CD4-positive, alpha-beta T cell treated with Interleukin-2 at 100 ng/mL for 4 hours (primary cell): ENCODE results near the gene CATSPERZ.

ENCODE experiments used
- DNase-seq: peaks from one replicate; pipeline ENCODE4 v3.0.0-alpha.2; 2020; ENCODE audit warnings: low spot score

CATSPERZ gene

DNA sequence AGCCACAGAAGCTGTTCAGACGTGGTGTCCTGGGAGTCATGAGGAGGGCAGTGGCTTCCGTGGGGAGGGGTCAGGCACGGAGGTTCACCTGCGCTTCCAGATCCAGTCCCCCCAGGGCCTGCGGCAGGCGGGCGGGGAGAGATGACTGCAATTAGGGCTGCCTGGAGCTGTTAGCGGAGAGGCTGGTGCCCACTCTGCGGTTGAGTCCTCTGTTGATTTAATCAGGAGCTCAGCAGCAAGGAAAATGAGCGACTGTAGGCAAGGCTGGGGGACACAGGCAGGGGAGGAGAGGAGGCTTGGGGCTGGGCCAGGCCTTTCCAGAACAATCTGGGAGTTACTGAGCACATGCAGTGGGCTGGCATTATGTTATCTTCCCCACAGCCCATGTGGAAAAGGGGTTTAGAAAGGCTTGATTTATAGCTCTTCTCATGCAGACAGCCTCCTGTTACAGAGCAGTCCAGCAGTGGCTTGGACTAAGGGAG lies 35.7 kb upstream of the CATSPERZ start:
- no peak for DNase-seq

DNA sequence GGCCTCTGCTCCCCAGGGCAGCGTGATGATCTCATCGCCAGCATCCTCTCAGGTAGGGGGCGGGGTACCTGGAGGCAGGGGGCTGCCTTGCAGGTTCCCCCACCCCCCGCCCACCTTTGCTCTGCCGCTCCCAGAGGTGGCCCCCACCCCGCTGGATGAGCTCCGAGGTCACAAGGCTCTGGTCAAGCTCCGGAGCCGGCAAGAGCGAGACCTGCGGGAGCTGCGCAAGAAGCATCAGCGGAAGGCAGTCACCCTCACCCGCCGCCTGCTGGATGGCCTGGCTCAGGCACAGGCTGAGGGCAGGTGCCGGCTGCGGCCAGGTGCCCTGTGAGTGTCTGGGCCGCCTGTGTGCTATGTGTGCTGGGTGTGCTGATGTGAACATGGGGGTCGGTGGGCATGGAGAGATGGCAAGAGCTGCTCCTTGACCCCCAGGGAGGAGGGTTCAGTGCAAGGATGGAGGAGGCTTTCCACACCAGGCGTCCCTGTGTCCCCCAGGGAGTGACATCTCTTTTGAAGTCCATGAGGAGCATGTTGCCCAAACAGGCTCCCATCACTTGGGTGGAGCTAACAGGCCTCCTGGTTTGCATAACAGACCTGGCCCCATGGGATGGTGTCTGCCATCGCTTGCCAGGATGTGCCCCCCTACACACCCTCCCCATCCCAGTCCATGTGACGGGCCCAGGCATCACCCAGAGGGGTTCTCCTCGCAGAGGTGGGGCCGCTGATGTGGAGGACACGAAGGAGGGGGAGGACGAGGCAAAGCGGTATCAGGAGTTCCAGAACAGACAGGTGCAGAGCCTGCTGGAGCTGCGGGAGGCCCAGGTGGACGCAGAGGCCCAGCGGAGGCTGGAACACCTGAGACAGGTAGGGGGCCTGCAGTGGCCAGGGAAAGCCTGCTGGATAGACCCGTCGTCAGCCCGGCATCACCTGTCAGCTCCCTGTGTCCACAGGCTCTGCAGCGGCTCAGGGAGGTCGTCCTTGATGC lies 34.7 kb upstream of the CATSPERZ start:
- no peak for DNase-seq

DNA sequence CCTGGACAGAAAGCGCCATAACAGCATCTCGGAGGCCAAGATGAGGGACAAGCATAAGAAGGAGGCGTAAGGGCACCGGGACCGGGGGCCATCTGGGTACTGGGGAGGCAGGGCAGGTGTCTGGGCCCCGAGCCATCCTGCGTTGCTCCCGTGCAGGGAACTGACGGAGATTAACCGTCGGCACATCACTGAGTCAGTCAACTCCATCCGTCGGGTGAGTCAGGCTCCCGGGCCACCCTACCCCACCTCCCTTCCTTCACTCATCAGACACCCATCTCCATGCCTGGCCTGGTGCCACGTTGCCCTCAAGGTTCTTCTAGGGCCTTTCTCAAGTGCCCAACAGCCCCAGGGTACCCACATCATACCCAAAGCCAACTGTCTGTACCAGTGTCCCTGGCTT lies 33.8 kb upstream of the CATSPERZ start:
- no peak for DNase-seq

DNA sequence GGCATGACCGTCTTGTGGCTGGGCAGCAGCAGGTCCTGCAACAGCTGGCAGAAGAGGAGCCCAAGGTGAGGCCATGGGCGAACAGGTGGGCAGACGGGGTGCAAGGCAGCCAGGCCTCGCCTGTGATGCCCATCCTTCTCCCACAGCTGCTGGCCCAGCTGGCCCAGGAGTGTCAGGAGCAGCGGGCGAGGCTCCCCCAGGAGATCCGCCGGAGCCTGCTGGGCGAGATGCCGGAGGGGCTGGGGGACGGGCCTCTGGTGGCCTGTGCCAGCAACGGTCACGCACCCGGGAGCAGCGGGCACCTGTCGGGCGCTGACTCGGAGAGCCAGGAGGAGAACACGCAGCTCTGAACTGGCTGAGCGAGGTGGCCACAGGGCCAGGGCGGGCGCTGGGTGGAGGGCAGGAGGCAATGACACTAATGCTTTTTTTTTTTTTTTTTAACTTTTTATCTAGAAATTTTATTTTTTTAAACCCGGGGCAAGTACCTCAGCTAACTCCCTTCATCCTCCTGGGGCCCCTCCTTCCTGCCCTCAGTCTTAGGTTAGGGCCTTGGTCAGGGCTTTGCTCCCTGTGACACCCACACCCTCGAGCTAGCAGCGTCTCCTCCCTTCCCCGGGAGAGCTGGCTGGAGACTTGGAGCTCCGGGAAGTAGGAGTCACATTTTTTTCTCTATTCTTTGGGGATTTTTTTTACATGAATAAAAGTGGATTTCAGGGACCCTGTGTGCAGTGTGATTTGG lies 32.8 kb upstream of the CATSPERZ start:
- DNase-seq: no peak

DNA sequence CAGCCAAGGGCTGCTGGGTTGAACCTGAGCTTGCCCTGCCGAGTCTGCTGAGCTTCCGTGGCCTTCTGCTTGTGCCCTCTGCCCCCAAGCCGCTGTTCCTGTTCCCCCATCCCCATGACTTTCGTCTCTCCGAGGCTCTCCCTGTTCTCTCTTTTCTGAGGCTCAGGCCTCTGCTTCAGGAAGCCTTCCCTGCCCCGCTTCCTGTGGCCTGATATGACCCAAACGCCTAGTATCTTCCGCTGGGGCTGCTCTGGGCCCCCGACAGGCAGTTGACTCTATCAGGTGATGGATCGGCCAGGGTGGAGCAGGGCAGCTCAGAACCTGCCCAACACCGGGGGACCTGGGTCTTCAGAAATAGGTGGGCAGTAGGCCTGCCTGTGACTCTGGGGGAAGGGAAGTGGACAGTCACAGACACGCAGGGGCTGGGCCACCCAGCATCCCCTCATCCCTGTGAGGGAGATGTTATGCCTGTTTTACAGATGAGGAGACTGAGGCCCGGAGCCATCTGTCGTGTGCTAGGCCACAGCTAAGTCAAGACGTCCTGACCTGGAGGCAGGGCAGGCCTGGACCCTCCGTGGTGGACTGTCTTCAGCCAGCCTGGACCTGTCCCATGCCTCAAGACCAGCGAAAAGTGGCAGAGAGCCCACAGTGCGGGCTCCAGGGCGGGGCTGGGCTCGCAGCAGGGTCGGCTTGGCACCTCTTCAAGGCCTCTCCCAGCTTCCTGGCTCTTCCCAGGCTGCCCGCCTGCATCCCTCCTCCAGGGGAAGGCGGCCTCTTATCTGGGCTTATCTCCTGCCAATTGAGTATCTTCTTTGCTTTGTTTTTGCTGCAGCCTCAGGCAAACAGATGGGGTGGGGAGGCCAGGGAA lies 31.9 kb upstream of the CATSPERZ start:
- no peak for DNase-seq

DNA sequence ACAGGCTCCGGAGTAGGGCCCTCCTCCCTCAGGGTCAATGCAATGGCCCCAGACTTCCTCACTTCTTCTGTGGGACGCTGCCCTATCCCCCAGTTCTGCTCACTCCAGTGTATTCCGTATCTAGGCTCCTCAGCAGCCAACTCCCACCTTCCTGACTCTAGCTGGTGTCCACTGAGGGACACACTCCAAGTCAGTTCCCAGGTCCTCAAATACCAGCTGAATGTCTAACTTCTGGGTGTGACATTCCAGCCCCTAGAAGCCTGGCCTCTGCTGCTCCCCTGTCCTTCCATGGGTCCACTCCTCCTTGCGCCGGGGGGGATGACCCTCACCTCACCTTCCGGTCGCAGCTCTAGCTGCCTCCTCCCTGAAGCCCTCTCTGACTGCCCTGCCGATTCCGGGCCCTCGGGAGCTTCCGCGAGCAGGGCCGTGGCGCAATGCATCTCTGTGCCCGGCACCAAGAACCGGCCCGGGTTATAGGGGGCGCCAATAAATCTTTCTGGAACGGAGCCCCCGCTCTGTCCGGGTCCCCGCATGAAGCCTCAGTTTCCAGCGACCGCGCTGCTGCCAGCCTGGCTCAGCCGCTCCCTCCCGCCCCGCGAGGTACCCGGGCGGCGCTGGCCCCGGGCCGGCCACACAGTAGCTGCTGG lies 31.1 kb upstream of the CATSPERZ start:
- DNase-seq: peak; percentile 33

DNA sequence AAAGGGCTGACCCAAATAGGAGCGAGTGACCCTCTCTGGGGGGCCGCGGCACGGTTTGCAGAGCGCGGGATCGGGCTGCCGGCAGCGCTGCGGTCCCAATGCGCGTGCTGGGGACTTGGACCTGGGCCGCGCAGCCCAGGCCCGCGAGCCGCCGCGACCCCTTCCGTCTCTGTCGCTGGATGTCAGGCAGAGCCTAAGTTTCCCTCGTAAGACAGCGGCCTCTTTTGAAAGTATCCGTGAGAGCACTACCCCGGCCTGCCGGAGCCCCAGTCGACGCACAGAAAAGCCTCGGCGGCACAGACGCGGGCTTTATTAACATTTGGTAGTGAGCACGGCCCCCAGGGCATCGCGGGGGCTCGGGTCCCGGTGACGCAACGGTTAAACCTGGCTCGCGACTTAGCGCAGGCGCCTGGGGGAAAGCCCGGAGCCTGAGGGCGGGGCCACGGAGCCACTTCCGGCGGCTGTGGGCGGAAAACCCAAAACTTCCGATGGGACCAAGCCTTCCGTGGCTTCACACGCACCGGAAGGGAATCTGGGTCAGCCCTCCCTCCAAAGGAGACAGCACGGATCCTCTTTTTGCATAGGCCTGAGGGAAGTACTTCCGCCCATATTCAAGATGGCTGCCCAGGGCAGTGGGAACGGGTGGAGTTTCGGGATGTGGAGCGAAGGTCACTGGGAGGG lies 30.5 kb upstream of the CATSPERZ start:
- DNase-seq: peak; percentile 98

DNA sequence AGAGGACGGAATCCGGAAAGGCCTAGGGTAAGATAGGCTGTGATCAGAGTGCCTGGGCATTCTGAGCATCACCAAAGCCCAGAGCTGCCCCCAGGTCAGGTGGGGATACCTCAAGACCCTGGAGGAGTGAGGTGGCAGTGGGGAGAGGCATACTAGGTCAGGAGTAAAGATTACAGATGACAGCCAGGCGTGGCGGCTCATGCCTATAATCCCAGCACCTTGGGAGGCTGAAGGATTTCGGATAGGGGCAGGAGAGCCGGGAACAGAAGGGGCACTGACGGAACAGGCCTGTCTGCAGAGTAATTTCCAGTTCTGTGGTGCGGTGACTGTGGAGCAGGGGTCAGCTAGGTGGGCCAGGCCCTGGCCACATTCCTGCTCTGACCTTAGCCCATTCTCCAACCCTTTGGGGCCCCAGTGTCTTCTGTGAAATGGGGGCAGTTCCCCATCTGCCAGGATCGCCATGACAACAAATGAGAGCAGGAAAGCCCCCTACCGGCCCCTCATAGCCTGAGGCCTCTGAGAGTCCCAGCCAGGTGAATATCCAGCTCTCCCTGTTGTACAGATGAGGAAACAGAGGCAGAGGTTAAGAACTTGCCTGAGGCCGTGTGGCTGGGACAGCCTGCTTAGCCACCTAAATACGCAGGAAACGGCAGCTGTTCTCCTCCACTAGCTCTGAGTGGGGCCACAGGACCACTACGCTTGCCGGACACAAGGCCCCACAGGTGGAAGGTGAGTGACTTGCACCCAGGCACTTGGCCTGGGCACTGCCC lies 24.9 kb upstream of the CATSPERZ start:
- DNase-seq: no peak

DNA sequence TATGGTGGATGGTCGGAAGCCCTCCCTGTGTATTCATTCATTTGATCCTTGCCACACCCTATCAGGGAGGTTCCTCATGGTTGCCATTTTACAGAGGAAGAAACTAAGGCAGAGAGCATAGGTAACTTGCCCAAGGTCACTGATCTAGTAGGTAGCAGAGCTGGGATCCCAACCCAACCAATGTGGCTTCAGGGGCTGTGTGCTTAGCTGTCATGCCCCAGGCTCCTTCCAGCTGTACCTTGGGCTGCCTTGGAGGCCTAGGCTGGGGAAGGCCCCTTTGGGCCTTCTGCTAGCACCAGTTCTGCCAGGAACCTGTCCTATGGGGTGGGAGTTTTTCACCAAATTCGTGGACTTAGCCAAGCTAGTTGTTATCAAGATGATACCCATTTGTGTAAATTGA lies 24.3 kb upstream of the CATSPERZ start:
- no peak for DNase-seq

DNA sequence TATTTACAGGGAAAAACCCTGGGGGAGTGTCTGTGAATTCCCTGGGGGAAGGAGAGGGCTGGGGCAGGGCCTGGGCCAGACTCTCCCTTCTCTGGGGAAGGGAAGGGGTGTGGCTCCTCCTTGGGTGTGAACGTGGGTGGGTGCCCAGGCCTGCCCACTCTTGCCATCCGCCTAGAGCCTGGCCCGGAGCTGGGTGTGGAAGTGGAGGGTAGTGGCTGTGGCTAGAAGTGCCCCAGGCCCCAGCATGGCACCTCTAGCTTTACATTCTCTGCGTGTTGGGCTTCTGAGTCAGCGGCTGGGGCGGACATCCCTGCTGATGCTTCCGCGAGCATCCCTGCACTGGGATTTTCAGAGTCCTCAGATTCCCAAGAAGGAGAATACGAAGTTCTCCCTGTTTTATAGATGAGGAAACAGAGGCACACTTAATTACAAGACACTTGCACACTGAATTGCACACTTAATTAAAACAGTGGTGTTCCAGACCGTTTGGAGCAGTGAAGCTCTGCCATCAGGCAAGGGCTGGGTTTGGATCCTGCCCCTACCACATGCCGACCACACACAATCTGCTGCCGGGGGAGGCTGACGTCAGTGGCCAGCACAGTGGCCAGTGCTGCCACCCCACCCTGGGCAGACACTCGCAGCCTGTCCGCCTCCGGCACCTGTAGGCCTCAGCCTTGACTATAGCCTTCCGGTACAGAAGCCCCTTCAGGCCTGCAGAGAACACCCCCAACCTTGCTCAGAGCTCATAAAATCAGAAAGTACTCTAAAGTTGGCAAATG lies 23.3 kb upstream of the CATSPERZ start:
- DNase-seq: no peak

DNA sequence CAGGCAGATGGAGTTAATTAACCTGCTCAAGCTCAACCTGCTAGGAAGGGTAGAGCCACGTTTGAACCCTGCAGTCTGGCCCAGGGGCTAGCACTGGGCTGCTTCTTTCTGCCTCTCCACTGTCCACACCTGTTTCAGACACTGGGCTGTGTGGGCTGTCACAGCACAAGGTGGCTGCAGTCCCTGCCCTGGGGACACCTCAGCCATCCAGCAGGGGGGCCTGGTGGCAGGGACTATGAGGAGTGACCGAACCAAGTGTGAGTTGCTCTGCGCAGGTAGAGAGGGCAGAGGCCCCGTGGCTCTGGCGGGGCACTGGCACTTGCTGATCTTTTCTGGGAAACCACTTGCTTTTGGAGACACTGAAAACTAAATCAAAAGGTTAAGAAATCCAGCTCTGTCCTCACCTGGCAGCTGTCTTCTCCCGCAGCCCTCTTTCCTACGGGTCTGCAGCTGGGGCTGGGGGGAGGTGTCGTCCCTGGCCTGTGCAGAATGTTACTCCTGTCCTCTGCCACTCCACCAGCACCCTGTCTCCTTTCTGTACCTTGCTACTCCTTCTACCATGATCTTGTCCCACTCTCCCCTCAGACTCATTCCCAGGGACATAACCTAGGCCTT lies 21.5 kb upstream of the CATSPERZ start:
- DNase-seq: no peak

DNA sequence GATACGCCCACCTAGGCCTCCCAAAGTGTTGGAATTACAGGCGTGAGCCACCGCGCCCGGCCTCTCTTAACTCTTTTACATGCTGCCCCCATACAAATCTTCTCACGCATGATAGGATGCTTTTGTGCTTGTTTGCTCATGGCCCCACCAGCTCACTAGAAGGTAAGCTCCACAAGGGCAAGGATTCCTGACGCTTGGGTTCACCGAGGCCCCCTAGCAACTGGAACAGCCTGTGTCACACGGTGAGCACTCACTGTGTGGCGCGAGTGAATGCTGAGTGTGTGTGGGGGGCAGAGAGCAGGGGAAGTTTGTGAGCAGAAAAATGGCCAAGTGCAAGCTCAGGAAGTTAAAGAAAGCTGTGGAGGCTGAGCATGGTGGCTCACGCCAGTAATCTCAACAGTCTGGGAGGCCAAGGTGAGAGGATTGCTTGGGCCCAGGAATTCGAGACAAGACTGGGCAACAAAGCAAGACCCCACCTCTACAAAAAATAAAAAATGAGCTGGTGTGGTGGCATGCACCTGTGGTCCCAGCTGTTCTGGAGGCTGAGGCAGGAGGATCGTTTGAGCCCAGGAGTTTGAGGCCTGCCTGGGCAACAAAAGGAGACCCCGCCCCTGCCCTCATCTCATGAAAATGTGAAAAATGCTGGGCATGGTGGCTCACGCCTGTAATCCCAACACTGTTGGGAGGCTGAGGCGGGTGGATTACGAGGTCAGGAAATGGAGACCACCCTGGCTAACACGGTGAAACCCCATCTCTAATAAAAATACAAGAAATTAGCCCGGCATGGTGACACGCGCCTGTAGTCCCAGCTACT lies 18.0 kb upstream of the CATSPERZ start:
- no peak for DNase-seq

DNA sequence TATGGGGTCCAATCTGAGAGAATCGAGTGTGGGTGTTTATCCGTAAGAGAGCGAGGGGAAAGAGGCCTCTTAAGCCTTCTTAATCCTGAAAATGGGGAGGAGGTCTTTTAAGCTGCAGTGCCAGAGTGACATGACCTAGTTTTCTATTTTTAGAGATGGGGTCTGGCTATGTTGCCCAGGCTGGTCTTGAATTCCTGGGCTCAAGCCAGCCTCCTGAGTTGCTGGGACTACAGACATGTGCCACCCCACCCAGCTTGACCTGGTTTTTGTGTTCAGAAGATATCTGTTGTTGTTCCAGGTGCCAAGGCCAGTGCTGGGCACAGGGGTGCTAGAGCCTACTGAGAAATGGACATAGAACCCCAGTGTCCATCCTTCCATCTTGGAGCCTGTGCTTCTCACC lies 17.1 kb upstream of the CATSPERZ start:
- no peak for DNase-seq

DNA sequence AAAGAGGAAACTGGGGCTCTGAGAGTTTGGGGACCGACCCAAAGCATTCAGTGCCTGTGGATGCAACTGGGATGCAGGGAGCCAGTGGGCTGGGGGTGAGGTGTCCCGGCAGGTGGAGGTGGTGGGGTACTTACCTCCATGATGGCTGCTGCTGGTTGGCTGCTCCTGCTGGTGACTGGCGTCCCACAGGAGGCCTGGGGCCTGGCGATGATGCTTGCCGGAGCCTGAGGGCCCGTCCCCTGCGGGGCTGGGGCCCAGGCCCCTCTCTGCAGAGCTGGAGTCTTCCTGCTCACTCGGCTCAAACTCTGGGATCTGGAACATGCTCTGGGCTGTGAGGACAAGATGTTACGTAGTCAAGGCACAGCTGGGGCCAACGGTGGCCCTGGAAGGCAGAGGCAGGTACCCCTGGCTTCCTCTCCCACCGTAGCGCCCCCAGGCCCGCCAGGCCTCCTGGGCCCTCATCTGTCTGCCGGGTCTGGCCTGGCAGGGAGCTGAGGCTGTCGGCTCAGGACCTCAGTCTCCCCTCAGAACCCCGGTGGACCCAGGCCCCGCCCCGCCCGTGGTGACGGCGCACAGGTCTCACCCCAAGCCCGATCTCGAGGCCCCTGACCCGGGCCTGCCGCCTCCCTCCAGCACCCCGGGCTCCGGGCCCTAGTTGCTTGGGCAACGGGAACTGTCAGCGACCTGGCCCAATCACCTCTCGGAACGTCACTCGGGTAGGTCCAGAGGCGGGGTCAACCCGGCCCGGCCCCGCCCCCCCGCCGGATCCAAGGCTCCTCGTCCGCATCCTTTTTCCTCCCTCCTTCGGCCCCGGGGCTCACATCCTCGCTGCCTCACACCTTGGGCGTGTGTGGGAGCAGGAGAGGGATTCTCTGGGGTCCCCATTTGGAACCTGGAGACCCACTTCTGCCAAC lies 15.9 kb upstream of the CATSPERZ start, which contains the start of gene BAD:
Gene BAD, minus strand, starts transcription at position 618 of the 914 bp plus-strand sequence. Its CDS starts 297 bp downstream, at position 321.
- DNase-seq: peak; percentile 94

DNA sequence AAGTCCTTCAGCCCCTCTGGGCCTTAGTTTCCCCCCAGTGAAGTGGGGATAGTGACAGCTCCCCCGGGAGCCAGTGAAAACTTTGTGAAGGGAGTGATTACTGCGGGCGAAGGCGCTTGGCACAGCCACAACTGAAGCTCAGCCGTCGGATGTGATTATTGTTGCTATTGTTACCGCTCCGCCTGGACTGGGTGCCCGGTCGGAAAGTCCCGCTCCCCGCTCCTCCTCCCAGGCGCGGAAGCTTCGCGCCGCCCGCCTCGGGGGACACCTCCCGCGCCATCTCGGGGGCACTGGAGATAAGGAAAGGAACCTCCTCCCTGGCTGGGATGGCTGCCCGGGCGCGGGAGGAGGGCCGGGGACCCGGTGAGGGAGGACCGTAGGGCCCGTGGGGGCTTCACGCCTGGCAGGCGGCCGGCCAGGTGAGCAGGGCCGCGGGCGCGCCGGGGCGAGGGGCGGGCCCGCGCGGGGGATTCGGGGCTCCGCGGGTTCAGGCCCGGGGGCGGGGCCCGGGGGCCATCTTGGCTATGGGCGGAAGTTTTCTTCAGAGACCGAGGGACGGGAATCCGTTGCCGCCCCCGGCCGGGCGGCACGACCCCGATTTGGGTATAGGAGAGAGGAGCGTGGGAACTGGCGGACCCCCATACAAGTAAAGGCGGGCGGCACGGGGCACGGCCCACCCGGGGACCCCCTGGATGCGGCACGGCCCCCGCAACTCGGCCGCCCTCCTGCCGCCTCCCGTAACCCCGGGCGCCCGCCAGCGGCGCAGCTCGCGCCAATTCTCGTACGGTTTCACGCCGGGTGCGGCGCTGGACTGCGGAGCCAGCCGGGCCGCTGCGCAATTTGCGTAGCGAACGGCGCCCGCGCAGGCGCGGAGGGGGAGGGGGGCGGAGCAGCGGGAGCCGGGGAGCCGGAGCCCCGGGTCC lies 14.9 kb upstream of the CATSPERZ start, which contains the start of gene GPR137:
Gene GPR137, plus strand, starts transcription at position 887 of the 923 bp plus-strand sequence. CDS start 677 bp downstream, outside the sequence.
- DNase-seq: peak; percentile 91
